Hepatocyte (in vitro differentiated cells): Measurements from ENCODE around the gene ARHGEF26.

Experiments
- CTCF ChIP-seq: fragments of 200-600 bp; sonication (generic); IDR thresholded peaks from 2 replicates; pipeline ENCODE4 v1.5.1; 2016; ENCODE audit warnings: antibody characterized with exemption, mild to moderate bottlenecking; ENCODE audit not compliant: poor library complexity
- EZH2 ChIP-seq: fragments of 200-600 bp; sonication (generic); IDR thresholded peaks from 2 replicates; pipeline ENCODE4 v1.6.1; 2016; ENCODE audit warnings: antibody characterized with exemption, mild to moderate bottlenecking, borderline replicate concordance
- EZH2phosphoT487 ChIP-seq: fragments of 200-600 bp; sonication (generic); IDR thresholded peaks from one replicate; pipeline ENCODE4 v1.6.1; 2018; ENCODE audit warnings: antibody characterized with exemption, mild to moderate bottlenecking, low read depth, moderate library complexity; ENCODE audit not compliant: unreplicated experiment, severe bottlenecking

DNA sequence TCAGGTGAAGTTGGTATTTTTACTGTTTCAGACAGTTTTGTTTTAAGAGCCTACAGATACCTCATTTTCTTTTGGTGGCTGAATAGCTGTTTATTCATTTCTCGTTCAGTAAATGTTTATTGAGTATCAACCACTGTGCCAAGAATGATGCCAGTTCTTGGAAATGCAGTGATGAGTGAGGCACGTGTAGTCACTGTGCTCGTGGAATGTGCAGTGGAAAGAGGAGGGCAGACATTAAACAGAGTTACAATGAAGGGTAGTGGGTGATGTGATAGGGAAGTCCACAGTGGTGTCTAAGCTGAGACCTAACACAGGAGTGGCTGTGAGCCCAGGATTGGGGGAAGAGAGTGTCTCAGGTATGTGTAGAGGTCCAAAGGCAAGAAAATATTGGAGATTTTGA lies 73.7 kb downstream of the ARHGEF26 start:
- no peak for TF ChIP-seq EZH2
- no peak for TF ChIP-seq EZH2phosphoT487
- TF ChIP-seq CTCF: no peak
